Naive thymus-derived CD4-positive, alpha-beta T cell (primary cell): ENCODE data around the gene ADAMTS17. TPM values are rescaled to one million over a fixed set of nuclear protein-coding genes. Genes with fewer than 3 reads are reported as not detected.
A peak's percentile ranks its signal among the peaks of the same experiment; 100 is the strongest.

Source experiments
- ATAC-seq: fragments of 150-1000 bp; cut with Tn5 transposase; 2 replicates; pipeline ENCODE4 v1.10.0; 2021; ENCODE audit warnings: mild to moderate bottlenecking, moderate library complexity
- CTCF ChIA-PET: fragments of 350-600 bp; sonication (Branson Sonifier 250); formaldehyde crosslinking; loops from one replicate; lab custom pipeline; 2021; ENCODE audit warnings: antibody characterized with exemption; lab: Charles Lee
- POLR2A ChIA-PET: fragments of 350-600 bp; sonication (Branson Sonifier 250); formaldehyde crosslinking; loops from one replicate; lab custom pipeline; 2021; ENCODE audit warnings: antibody characterized with exemption, inconsistent platforms; lab: Charles Lee
- DNase-seq, 9 donors: peaks; one replicate each; pipeline versions ENCODE4 v3.0.0 to v3.0.0-alpha.2; 2020 to 2022; ENCODE audit warnings: mixed read lengths in 1 of 9
- H3K27ac ChIP-seq: one replicate; pipeline ENCODE4 v1.7.0; 2013; ENCODE audit warnings: mild to moderate bottlenecking, low read depth, low read length, moderate library complexity
- H3K27me3 ChIP-seq, 2 donors: one replicate each; pipeline ENCODE4 v1.7.0; 2013; ENCODE audit warnings: low read length in 2 of 2, mild to moderate bottlenecking in 2 of 2, moderate library complexity in 2 of 2; ENCODE audit not compliant: control insufficient read depth in 2 of 2, insufficient read depth in 2 of 2
- H3K36me3 ChIP-seq, 3 experiments: 1 replicate in 2 of 3; 2 replicates in 1 of 3; pipeline ENCODE4 v1.7.0; 2013; ENCODE audit warnings: low read length in 3 of 3, mild to moderate bottlenecking in 3 of 3, moderate library complexity in 1 of 3; ENCODE audit not compliant: insufficient read depth in 3 of 3, control insufficient read depth in 2 of 3
- H3K4me1 ChIP-seq, 2 donors: one replicate each; pipeline ENCODE4 v1.7.0; 2013; ENCODE audit warnings: low read length in 2 of 2, mild to moderate bottlenecking in 2 of 2, moderate library complexity in 1 of 2; ENCODE audit not compliant: control insufficient read depth in 2 of 2, insufficient read depth in 2 of 2
- H3K4me3 ChIP-seq: 2 replicates; pipeline ENCODE4 v1.7.0; 2013; ENCODE audit warnings: mild to moderate bottlenecking, low read length
- H3K9me3 ChIP-seq, 3 experiments: 1 replicate in 2 of 3; 2 replicates in 1 of 3; pipeline ENCODE4 v1.7.0; 2013; ENCODE audit warnings: low read length in 3 of 3; ENCODE audit not compliant: control insufficient read depth in 2 of 3
- H3K27ac Mint-ChIP-seq, 9 donors: one replicate each; pipeline ENCODE4 v1.8.0; 2020 to 2022; ENCODE audit warnings: mixed read lengths in 9 of 9, mild to moderate bottlenecking in 8 of 9, moderate library complexity in 5 of 9, inconsistent platforms in 2 of 9
- H3K27me3 Mint-ChIP-seq, 5 donors: one replicate each; pipeline ENCODE4 v1.8.0; 2021 to 2022; ENCODE audit warnings: mixed read lengths in 5 of 5, mild to moderate bottlenecking in 1 of 5
- H3K36me3 Mint-ChIP-seq, 5 donors: one replicate each; pipeline ENCODE4 v1.8.0; 2020 to 2022; ENCODE audit warnings: mixed read lengths in 5 of 5, mild to moderate bottlenecking in 3 of 5, inconsistent platforms in 1 of 5
- H3K4me1 Mint-ChIP-seq, 7 donors: one replicate each; pipeline ENCODE4 v1.8.0; 2020 to 2022; ENCODE audit warnings: mixed read lengths in 7 of 7, mild to moderate bottlenecking in 3 of 7, inconsistent platforms in 1 of 7
- H3K4me3 Mint-ChIP-seq, 10 donors: one replicate each; pipeline ENCODE4 v1.8.0; 2020 to 2022; ENCODE audit warnings: mild to moderate bottlenecking in 10 of 10, mixed read lengths in 10 of 10, moderate library complexity in 6 of 10, inconsistent platforms in 2 of 10
- H3K9me3 Mint-ChIP-seq, 11 donors: one replicate each; pipeline ENCODE4 v1.8.0; 2020 to 2022; ENCODE audit warnings: mixed read lengths in 11 of 11, mild to moderate bottlenecking in 4 of 11, inconsistent platforms in 1 of 11, moderate library complexity in 1 of 11
- intact Hi-C, 2 donors: fragments of 100-400 bp; cut with micrococcal nuclease; formaldehyde crosslinking; loops; one replicate each; pipeline ENCODE4 v1.15.1; 2023
- polyA plus RNA-seq, 2 donors: library from polyadenylated mRNA; unstranded; fragments of 300-500 nt; fragmentation: Illumina TruSeq; gene quantifications; one replicate each; pipeline ENCODE4 v1.2.3, GENCODE V29; 2021
- total RNA-seq, 6 experiments: library from RNA in 5 of 6; stranded (reverse) in 5 of 6; gene quantifications; 1 replicate in 5 of 6; 2 replicates in 1 of 6; pipeline ENCODE4 v1.2.3 and lab custom pipeline; 2021 to 2026

The ADAMTS17 gene
- total and polyA plus RNA-seq, 7 experiments from 2014 or later, result 1.5 to 13.5 (median 3.2) TPM

GRCh38 chr15:99954361-99955180, 387.2 kb downstream of the ADAMTS17 start:
- Mint-ChIP-seq H3K9me3 (peaks cover 0 to 13% (median 6%) of the 10 kb centered on the region in 11 donors), H3K36me3 (peaks cover 0 to 6% (median 0%) of the 10 kb centered on the region in 5 donors), H3K27ac (no peak overlapping the region), H3K27me3 (peaks cover 5 to 34% (median 15%) of the 10 kb centered on the region in 5 donors), H3K4me1 (peaks cover 4 to 18% (median 13%) of the 10 kb centered on the region in 7 donors), H3K4me3 (no peak overlapping the region)
- H3K9me3 ChIP-seq, result no peaks in the 10 kb centered on the region
- H3K36me3 ChIP-seq, result no peaks in the 10 kb centered on the region
- ChIA-PET CTCF (no interaction called here), POLR2A (no interaction called here)
- ATAC-seq (no peak), DNase-seq (peak in 1 of 9 donors; percentile 6)
- H3K27ac ChIP-seq, result no peak overlapping the region
- no peaks in the 10 kb centered on the region for H3K27me3 ChIP-seq
- intact Hi-C loops, result no loop called here
- no peak overlapping the region for H3K4me3 ChIP-seq
- H3K4me1 ChIP-seq, result no peaks in the 10 kb centered on the region

GRCh38 chr15:99953886-99954285, 387.9 kb downstream of the ADAMTS17 start:
- Histone ChIP-seq H3K4me1 (no peaks in the 10 kb centered on the region), H3K27ac (no peak overlapping the region), H3K4me3 (no peak overlapping the region), H3K27me3 (no peaks in the 10 kb centered on the region), H3K9me3 (no peaks in the 10 kb centered on the region), H3K36me3 (no peaks in the 10 kb centered on the region)
- H3K9me3 Mint-ChIP-seq, result peaks cover 0 to 18% (median 6%) of the 10 kb centered on the region in 11 donors
- POLR2A ChIA-PET, result no interaction called here
- H3K4me3 Mint-ChIP-seq, result no peak overlapping the region
- DNase-seq (no peak), ATAC-seq (no peak)
- CTCF ChIA-PET, result no interaction called here
- H3K27ac Mint-ChIP-seq, result no peak overlapping the region
- peaks cover 0 to 7% (median 0%) of the 10 kb centered on the region in 5 donors for H3K36me3 Mint-ChIP-seq
- H3K27me3 Mint-ChIP-seq, result peaks cover 7 to 32% (median 15%) of the 10 kb centered on the region in 5 donors
- intact Hi-C loops, result no loop called here
- H3K4me1 Mint-ChIP-seq, result peaks cover 4 to 18% (median 13%) of the 10 kb centered on the region in 7 donors

GRCh38 chr15:99951511-99951910, 390.3 kb downstream of the ADAMTS17 start:
- Histone ChIP-seq H3K4me1 (no peaks in the 10 kb centered on the region), H3K9me3 (no peaks in the 10 kb centered on the region), H3K27me3 (no peaks in the 10 kb centered on the region), H3K36me3 (no peaks in the 10 kb centered on the region), H3K4me3 (no peak overlapping the region), H3K27ac (no peak overlapping the region)
- ATAC-seq, result no peak
- no peak for DNase-seq
- intact Hi-C loops, result no loop called here
- Mint-ChIP-seq H3K9me3 (peaks cover 0 to 31% (median 11%) of the 10 kb centered on the region in 11 donors), H3K36me3 (peaks cover 0 to 17% (median 4%) of the 10 kb centered on the region in 5 donors), H3K4me1 (peaks cover 0 to 7% (median 0%) of the 10 kb centered on the region in 7 donors), H3K27ac (no peak overlapping the region), H3K27me3 (peaks cover 7 to 23% (median 12%) of the 10 kb centered on the region in 5 donors), H3K4me3 (no peak overlapping the region)
- CTCF ChIA-PET, result no interaction called here
- POLR2A ChIA-PET, result no interaction called here

- Histone ChIP-seq H3K27ac (no peak overlapping the region), H3K27me3 (no peaks in the 10 kb centered on the region), H3K36me3 (no peaks in the 10 kb centered on the region), H3K4me3 (no peak overlapping the region), H3K9me3 (peaks cover 0 to 22% (median 0%) of the 10 kb centered on the region in 3 experiments), H3K4me1 (no peaks in the 10 kb centered on the region)
- Mint-ChIP-seq H3K4me3 (no peak overlapping the region), H3K36me3 (peaks cover 2 to 30% (median 5%) of the 10 kb centered on the region in 5 donors), H3K4me1 (peaks cover 0 to 1% (median 0%) of the 10 kb centered on the region in 7 donors), H3K27me3 (peaks cover 5 to 20% (median 8%) of the 10 kb centered on the region in 5 donors), H3K27ac (no peak overlapping the region), H3K9me3 (peaks cover 0 to 64% (median 31%) of the 10 kb centered on the region in 11 donors)
- ChIA-PET POLR2A (no interaction called here), CTCF (no interaction called here)
- no peak for ATAC-seq
- intact Hi-C loops, result no loop called here
- peak in 1 of 9 donors; percentile 11 for DNase-seq
Measured at GRCh38 chr15:99944131-99944530, 397.6 kb downstream of the ADAMTS17 start.

- H3K36me3 ChIP-seq, result no peaks in the 10 kb centered on the region
- no peak overlapping the region for H3K27ac ChIP-seq
- Mint-ChIP-seq H3K36me3 (peaks cover 2 to 37% (median 4%) of the 10 kb centered on the region in 5 donors), H3K4me3 (no peak overlapping the region), H3K4me1 (peaks cover 0 to 1% (median 0%) of the 10 kb centered on the region in 7 donors), H3K9me3 (peaks cover 0 to 68% (median 35%) of the 10 kb centered on the region in 11 donors), H3K27ac (no peak overlapping the region), H3K27me3 (peaks cover 5 to 19% (median 7%) of the 10 kb centered on the region in 5 donors)
- peaks cover 0 to 22% (median 0%) of the 10 kb centered on the region in 3 experiments for H3K9me3 ChIP-seq
- ATAC-seq (no peak), DNase-seq (no peak)
- no peak overlapping the region for H3K4me3 ChIP-seq
- H3K4me1 ChIP-seq, result no peaks in the 10 kb centered on the region
- no peaks in the 10 kb centered on the region for H3K27me3 ChIP-seq
- intact Hi-C loops, result no loop called here
- ChIA-PET POLR2A (interaction anchor here (0.9 kb wide), 1 partner anchor 387 kb away, joined by 3 read pairs; no protein-coding TSS in a partner anchor), CTCF (no interaction called here)
Measured at GRCh38 chr15:99943466-99943865, 398.3 kb downstream of the ADAMTS17 start.

- no peak for ATAC-seq
- POLR2A ChIA-PET, result no interaction called here
- peaks cover 8% of the 10 kb centered on the region in 2 donors for H3K4me1 ChIP-seq
Measured at GRCh38 chr15:99932676-99933402, 408.9 kb downstream of the ADAMTS17 start.

More at GRCh38 chr15:99932676-99933402, 408.9 kb downstream of the ADAMTS17 start:
- Histone ChIP-seq H3K36me3 (no peaks in the 10 kb centered on the region), H3K27ac (no peak overlapping the region), H3K9me3 (no peaks in the 10 kb centered on the region), H3K27me3 (no peaks in the 10 kb centered on the region), H3K4me3 (no peak overlapping the region)
- intact Hi-C loops, result no loop called here
- Mint-ChIP-seq H3K27ac (peak overlapping the region in 1 of 9 donors; percentile 62), H3K4me3 (no peak overlapping the region), H3K27me3 (peaks cover 0 to 16% (median 0%) of the 10 kb centered on the region in 5 donors), H3K4me1 (peaks cover 7 to 19% (median 14%) of the 10 kb centered on the region in 7 donors), H3K9me3 (peaks cover 0 to 7% (median 0%) of the 10 kb centered on the region in 11 donors), H3K36me3 (peaks cover 0 to 5% (median 0%) of the 10 kb centered on the region in 5 donors)
- DNase-seq, result no peak
- CTCF ChIA-PET, result interaction anchor here (1.3 kb wide), 1 partner anchor 406 kb away, joined by 4 read pairs; no protein-coding TSS in a partner anchor
